H54 (cell line): ENCODE measurements around the gene VEPH1.

Experiments
- DNase-seq: peaks from one replicate; pipeline ENCODE4 v3.0.0; 2011; ENCODE audit warnings: low spot score, mixed read lengths; ENCODE audit not compliant: insufficient read length
- FAIRE-seq: peaks from 3 replicates; lab custom pipeline; 2011; peaks lifted over from hg19 to GRCh38; lab: Jason Lieb, UNC
- POLR2A ChIP-seq: IDR thresholded peaks from 2 replicates; pipeline ENCODE4 v1.6.1; 2011; ENCODE audit warnings: low read depth, mild to moderate bottlenecking, low read length

The VEPH1 gene

DNA sequence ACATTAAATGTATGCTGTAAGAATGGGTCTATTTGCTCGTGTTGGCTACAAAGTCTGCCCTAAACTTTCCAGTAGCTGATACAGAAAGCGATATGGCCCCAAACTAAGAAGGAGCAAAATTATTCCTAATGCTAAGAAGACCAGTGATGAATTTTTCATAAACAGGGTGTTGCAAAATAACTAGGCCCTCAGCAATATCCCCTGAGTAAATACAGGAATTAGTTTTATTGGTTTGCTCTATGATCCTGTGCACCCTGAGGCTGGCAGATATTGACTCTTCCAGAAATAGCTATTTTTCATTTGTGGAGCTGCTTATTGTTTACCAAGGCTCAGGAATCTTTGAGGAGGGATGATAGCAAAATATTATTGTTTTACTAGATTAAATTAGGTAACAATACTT lies 282.3 kb downstream of the VEPH1 start:
- TF ChIP-seq POLR2A, result no peak
- DNase-seq (no peak), FAIRE-seq (no peak)

DNA sequence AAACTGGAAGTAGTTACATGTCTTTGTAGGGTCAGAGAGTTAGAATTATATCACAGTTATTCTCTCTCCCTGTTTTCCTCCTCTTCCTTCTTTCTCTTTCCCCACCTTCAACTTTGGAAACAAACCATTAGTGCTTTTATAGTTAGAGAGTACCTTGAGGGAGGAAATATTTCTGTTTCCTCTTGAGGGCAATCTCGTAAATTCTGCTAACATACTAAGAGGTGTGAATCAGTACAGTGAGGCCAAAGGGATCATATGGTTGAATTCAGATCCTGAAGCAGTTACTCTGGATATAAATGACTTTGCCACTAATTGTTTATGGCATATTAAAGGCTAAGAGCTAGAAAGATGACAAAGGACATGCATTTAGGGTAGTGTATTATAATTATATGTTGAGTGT lies 283.0 kb downstream of the VEPH1 start:
- no peak for DNase-seq
- no peak for TF ChIP-seq POLR2A
- FAIRE-seq, result peak; percentile 33

DNA sequence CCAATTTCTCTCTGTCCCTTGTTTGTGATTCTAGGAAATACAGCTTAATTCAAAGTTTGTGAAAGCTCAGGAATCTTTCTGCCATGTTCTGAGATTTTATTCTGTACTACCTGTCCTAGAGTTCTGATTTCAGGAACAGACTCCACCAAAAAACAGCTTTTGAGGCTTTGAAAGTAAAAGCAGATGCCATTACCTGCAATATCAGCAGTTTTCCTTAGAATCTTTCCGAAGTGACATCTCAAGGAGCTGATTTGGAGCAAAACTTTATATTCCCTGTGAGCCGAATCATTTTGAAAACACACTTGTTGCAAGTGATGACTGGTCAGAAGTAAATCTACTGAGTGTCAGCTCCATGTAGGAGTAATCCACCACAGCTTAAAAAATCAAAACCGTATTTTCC lies 284.0 kb downstream of the VEPH1 start:
- TF ChIP-seq POLR2A, result no peak
- DNase-seq (no peak), FAIRE-seq (no peak)
